Measurements from ENCODE around the gene SCAPER.

DNA sequence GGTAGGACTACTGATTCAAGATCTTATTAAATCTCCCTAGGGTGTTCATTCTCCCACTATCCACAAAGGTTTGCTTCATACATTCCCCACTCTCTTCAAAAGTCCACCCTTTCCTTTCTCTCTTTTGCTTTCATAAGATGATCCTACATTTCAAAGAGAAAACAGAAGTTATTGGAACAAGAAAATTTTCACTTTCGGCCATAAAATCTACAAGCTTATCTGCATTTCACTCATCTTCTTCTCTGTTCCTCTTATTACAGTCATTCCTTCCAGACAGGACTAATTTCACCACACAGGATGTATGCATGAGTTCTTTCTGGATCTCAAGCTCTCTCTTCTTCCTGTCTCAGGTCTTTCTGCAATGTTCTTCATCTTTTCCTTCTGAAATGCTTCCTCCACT, 329.9 kb downstream of the SCAPER start:
- TF ChIP-seq, protein P1, sequence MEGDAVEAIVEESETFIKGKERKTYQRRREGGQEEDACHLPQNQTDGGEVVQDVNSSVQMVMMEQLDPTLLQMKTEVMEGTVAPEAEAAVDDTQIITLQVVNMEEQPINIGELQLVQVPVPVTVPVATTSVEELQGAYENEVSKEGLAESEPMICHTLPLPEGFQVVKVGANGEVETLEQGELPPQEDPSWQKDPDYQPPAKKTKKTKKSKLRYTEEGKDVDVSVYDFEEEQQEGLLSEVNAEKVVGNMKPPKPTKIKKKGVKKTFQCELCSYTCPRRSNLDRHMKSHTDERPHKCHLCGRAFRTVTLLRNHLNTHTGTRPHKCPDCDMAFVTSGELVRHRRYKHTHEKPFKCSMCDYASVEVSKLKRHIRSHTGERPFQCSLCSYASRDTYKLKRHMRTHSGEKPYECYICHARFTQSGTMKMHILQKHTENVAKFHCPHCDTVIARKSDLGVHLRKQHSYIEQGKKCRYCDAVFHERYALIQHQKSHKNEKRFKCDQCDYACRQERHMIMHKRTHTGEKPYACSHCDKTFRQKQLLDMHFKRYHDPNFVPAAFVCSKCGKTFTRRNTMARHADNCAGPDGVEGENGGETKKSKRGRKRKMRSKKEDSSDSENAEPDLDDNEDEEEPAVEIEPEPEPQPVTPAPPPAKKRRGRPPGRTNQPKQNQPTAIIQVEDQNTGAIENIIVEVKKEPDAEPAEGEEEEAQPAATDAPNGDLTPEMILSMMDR (IDR thresholded peaks at IDR 0.05): no peak
- TF ChIP-seq POLR2A (IDR thresholded peaks at IDR 0.05): no peak

Measured in Peyer's patch (tissue), 4 donors.